Measurements from ENCODE around the gene CTNNA3.

The CTNNA3 gene

DNA sequence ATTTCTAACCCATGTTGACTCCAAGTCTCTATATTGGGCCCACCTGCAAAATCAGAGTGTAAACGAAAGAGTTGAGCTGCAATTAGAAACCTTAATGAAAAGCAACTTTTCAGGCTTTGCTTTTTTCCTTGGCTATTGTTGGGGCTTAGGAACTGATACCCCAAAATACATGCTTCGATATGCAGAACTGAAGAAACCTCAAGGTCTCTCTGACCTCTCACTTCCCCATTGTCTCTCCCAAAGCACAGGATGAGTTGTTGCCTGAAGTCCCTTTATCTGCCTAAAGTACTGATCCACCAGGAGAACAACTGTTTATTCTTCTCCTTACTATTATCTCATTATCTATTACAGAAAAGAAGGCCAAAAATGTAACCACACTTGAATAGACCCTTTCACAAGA, 1436.2 kb downstream of the CTNNA3 start:
- H3K4me2 ChIP-seq (ENCODE audit: low read length): no peak overlapping the region

DNA sequence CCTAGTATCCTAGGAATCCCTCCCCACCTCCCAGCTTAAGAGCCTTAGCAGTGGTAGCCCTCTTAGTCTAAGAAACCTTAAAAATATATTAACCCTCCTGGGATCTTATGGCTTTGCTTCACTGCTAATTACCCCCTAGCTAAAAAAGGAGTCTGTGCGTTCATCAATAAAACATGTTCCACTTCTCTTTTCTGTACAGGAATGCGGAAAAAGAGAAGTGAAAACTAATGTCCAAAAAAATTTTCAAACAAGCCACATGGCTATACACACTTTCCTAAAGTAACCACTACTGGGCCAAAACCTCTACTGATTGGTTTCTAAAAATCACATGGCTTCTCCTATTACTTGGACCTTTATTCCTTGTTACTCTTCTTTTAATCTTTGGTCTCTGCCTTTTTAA, 1437.3 kb downstream of the CTNNA3 start:
- H4K20me1 ChIP-seq (ENCODE audit: control insufficient read depth, insufficient read depth, low read depth, low read length): no peaks in the 10 kb centered on the region
- no peaks in the 10 kb centered on the region for H3K36me3 ChIP-seq (ENCODE audit: control insufficient read depth, low read length)
- H3K79me2 ChIP-seq (ENCODE audit: control insufficient read depth, low read length): no peaks in the 10 kb centered on the region
- peak overlapping the region; percentile 32 for H3K4me2 ChIP-seq (ENCODE audit: low read length)
- no peaks in the 10 kb centered on the region for H3K27me3 ChIP-seq (ENCODE audit: control insufficient read depth, low read length)
- TF ChIP-seq, protein P1, sequence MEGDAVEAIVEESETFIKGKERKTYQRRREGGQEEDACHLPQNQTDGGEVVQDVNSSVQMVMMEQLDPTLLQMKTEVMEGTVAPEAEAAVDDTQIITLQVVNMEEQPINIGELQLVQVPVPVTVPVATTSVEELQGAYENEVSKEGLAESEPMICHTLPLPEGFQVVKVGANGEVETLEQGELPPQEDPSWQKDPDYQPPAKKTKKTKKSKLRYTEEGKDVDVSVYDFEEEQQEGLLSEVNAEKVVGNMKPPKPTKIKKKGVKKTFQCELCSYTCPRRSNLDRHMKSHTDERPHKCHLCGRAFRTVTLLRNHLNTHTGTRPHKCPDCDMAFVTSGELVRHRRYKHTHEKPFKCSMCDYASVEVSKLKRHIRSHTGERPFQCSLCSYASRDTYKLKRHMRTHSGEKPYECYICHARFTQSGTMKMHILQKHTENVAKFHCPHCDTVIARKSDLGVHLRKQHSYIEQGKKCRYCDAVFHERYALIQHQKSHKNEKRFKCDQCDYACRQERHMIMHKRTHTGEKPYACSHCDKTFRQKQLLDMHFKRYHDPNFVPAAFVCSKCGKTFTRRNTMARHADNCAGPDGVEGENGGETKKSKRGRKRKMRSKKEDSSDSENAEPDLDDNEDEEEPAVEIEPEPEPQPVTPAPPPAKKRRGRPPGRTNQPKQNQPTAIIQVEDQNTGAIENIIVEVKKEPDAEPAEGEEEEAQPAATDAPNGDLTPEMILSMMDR (IDR thresholded peaks at IDR 0.05; ENCODE audit: low read depth, low read length, poor library complexity, severe bottlenecking): no peak
- H3K27ac ChIP-seq (ENCODE audit: low read depth, low read length): no peak overlapping the region
- peaks cover 4% of the 10 kb centered on the region; the same call in 1 of the 2 replicates for H3K9me3 ChIP-seq (ENCODE audit: control insufficient read depth, insufficient read depth, low read length)
- no peaks in the 10 kb centered on the region for H3F3A ChIP-seq (ENCODE audit: control insufficient read depth, insufficient read depth)
- H3K4me3 ChIP-seq (ENCODE audit: low read length): no peak overlapping the region
- peaks cover 21% of the 10 kb centered on the region for H3K4me1 ChIP-seq (ENCODE audit: control insufficient read depth, low read length)
- no peaks in the 10 kb centered on the region for H3K9me2 ChIP-seq (replicated peaks; ENCODE audit: control insufficient read depth, low read length)

More for the DNA sequence above, 1436.2 kb downstream of the CTNNA3 start:
- Histone ChIP-seq H3K79me2 (ENCODE audit: control insufficient read depth, low read length) (no peaks in the 10 kb centered on the region), H3K4me3 (ENCODE audit: low read length) (no peak overlapping the region), H4K20me1 (ENCODE audit: control insufficient read depth, insufficient read depth, low read depth, low read length) (no peaks in the 10 kb centered on the region), H3K27ac (ENCODE audit: low read depth, low read length) (no peak overlapping the region), H3F3A (ENCODE audit: control insufficient read depth, insufficient read depth) (no peaks in the 10 kb centered on the region), H3K27me3 (ENCODE audit: control insufficient read depth, low read length) (no peaks in the 10 kb centered on the region), H3K9me3 (ENCODE audit: control insufficient read depth, insufficient read depth, low read length) (peaks cover 4% of the 10 kb centered on the region; the same call in 1 of the 2 replicates), H3K9me2 (replicated peaks; ENCODE audit: control insufficient read depth, low read length) (no peaks in the 10 kb centered on the region), H3K4me1 (ENCODE audit: control insufficient read depth, low read length) (peaks cover 21% of the 10 kb centered on the region), H3K36me3 (ENCODE audit: control insufficient read depth, low read length) (no peaks in the 10 kb centered on the region)
- TF ChIP-seq, protein P1 (IDR thresholded peaks at IDR 0.05; ENCODE audit: low read depth, low read length, poor library complexity, severe bottlenecking): no peak
- TF ChIP-seq EZH2phosphoT487 (IDR thresholded peaks at IDR 0.05; ENCODE audit: borderline replicate concordance, low read length): no peak

DNA sequence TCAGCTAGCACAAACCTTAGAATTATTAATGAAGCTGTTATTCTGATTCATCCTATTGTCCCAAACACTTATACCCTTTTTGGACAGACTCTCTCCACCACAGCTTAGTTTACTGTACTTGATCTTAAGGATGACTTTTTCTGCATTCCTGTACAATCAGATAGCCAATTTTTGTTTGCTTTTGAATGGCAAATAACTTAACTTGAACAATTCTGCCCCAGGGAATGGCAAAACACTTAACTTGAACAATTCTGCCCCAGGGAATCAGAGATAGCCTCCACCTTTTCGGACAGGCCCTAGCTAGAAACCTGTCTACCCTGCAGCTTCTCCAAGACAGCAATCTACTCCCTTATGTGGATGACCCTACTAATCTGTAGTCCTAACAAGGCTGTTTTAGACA, 1438.2 kb downstream of the CTNNA3 start:
- TF ChIP-seq EZH2phosphoT487 (IDR thresholded peaks at IDR 0.05; ENCODE audit: borderline replicate concordance, low read length): no peak
- TF ChIP-seq, protein P1 (IDR thresholded peaks at IDR 0.05; ENCODE audit: low read depth, low read length, poor library complexity, severe bottlenecking): no peak
- H3F3A ChIP-seq (ENCODE audit: control insufficient read depth, insufficient read depth): no peaks in the 10 kb centered on the region

More for the DNA sequence above, 1438.2 kb downstream of the CTNNA3 start:
- H3K4me2 ChIP-seq (ENCODE audit: low read length): no peak overlapping the region
- peaks cover 4% of the 10 kb centered on the region; the same call in 1 of the 2 replicates for H3K9me3 ChIP-seq (ENCODE audit: control insufficient read depth, insufficient read depth, low read length)
- H3K9me2 ChIP-seq (replicated peaks; ENCODE audit: control insufficient read depth, low read length): no peaks in the 10 kb centered on the region
- no peaks in the 10 kb centered on the region for H3K27me3 ChIP-seq (ENCODE audit: control insufficient read depth, low read length)
- H3K36me3 ChIP-seq (ENCODE audit: control insufficient read depth, low read length): no peaks in the 10 kb centered on the region
- peaks cover 21% of the 10 kb centered on the region for H3K4me1 ChIP-seq (ENCODE audit: control insufficient read depth, low read length)
- H4K20me1 ChIP-seq (ENCODE audit: control insufficient read depth, insufficient read depth, low read depth, low read length): no peaks in the 10 kb centered on the region
- H3K27ac ChIP-seq (ENCODE audit: low read depth, low read length): no peak overlapping the region
- H3K4me3 ChIP-seq (ENCODE audit: low read length): no peak overlapping the region
- no peaks in the 10 kb centered on the region for H3K79me2 ChIP-seq (ENCODE audit: control insufficient read depth, low read length)

Measured in DOHH2 (cell line).